GM21786 (cell line): ENCODE measurements around the gene SPDYE3.

Experiments used
- ATAC-seq: cut with Tn5 transposase; IDR thresholded peaks from one replicate; pipeline ENCODE4 v1.9.1; 2021; ENCODE audit not compliant: unreplicated experiment

SPDYE3 gene

DNA sequence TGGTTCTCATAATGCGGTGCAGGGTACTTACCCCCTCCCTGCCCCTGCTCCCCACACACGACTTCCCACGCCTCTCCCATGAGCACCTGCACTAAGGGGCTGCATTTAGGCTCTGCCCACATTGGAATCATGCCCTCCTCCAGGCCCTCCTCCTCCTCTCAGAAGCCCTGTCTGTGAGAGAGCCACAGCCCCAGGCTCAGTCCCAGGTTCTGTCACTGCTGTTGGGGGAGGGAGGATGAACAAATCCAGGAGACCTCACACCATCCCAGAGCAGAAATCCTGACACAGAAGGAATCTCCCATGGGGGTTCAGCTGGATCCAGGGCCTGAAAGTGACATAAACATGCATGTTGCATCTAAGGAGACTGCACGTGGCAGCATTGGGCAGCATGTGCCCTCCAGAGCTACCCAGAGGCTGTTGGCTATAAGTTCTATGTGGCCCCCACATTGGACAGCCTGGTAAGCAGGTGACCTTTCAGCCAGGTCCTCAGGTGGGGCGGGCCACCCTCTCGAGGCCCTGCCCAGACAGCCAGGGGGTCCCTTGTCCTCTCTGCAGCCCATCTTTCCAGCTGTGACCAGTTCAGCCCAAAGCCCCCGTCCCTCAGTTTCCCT is 64.2 kb downstream of the SPDYE3 start:
- no peak for ATAC-seq
